ENCODE data around the gene OGG1. TPM values are rescaled to one million over a fixed set of nuclear protein-coding genes. Genes with fewer than 3 reads are reported as not detected.

Gene OGG1
- total and polyA plus RNA-seq, 12 donors, result 13.3 to 34.9 (median 21.9) TPM

DNA sequence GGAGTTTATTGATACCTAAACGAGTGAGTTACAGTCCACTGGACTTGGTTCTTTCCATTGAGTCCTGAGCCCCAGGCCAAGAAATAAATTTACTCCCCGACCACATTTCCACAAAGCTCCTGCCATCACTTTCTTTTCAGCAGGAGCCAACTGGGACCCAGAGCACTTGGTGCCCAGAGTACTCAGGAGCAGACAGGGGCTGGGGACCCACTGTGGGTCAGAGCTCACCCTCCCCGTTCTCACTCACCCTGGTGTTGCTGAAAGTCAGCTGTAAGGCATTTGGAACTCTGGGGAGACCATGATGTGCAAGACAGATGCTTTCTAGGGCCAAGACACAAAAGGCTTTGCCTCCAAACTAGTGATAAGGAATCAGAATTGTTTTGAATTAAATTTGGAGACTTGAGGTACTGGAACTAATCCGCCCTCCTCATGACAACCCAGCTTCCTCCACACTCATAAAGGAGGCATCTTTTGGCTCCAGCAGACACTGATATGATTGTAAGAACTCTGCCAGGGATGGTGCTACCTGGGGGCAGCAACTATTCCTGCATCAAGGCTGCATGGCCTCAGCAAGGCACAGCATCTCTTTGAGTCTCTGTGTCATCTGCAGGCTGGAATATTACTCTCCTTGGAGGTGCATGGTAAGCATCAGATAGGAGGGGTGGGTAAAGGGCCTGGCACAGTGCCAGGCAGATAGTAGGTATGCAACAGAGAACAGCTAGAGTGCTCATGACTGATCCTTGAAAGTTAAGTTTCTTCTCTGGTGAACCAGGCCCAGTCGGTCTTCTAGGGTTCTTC lies 27.3 kb downstream of the OGG1 start:
- WGBS, 4 donors, result 76 to 79% (median 77%) methylated on average over 4 to 5 of the region's 5 CpGs

DNA sequence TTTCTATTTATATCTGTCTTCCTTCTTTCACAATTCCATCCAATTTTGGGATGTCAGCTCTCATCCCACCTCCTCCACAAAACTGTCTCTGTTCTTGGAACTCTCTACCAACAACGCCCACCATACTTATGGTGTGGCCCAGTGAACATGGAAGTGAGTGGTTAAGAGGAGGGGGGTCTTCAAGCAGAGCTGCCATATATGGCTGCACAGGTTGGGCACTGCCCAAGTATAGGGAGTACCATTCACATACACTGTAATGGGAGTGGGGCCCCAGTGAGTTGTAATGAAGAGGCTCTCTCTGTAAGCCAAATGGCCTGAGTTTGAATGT lies 27.9 kb downstream of the OGG1 start:
- peaks cover 28 to 63% of the 10 kb centered on the region in 2 donors for H3K4me1 ChIP-seq (replicated peaks in 1 of 2)
- no peak for TF ChIP-seq POLR2A (IDR thresholded peaks at IDR 0.05)
- no peaks in the 10 kb centered on the region for H3K9me3 ChIP-seq (replicated peaks in 1 of 3)
- 56 to 89% (median 80%) methylated on average over 1 of the region's 1 CpG for WGBS, 4 donors
- H3K36me3 ChIP-seq (replicated peaks in 1 of 2), result peaks cover 0 to 15% of the 10 kb centered on the region in 2 donors
- no peaks in the 10 kb centered on the region for H3K27me3 ChIP-seq
- H3K27ac ChIP-seq, result peak overlapping the region in 3 of 5 donors; percentile 39 to 73 (median 64)
- intact Hi-C loops (cut with DNase I), result no loop called here
- no peak for DNase-seq
- no peak overlapping the region for H3K4me3 ChIP-seq

More for the DNA sequence above, 27.3 kb downstream of the OGG1 start:
- Histone ChIP-seq H3K4me1 (replicated peaks in 1 of 2) (peaks cover 23 to 58% of the 10 kb centered on the region in 2 donors), H3K9me3 (replicated peaks in 1 of 3) (no peaks in the 10 kb centered on the region), H3K36me3 (replicated peaks in 1 of 2) (peaks cover 0 to 10% of the 10 kb centered on the region in 2 donors), H3K27ac (peak overlapping the region in 3 of 5 donors; percentile 39 to 73 (median 64)), H3K27me3 (no peaks in the 10 kb centered on the region), H3K4me3 (no peak overlapping the region)
- TF ChIP-seq, protein P1, sequence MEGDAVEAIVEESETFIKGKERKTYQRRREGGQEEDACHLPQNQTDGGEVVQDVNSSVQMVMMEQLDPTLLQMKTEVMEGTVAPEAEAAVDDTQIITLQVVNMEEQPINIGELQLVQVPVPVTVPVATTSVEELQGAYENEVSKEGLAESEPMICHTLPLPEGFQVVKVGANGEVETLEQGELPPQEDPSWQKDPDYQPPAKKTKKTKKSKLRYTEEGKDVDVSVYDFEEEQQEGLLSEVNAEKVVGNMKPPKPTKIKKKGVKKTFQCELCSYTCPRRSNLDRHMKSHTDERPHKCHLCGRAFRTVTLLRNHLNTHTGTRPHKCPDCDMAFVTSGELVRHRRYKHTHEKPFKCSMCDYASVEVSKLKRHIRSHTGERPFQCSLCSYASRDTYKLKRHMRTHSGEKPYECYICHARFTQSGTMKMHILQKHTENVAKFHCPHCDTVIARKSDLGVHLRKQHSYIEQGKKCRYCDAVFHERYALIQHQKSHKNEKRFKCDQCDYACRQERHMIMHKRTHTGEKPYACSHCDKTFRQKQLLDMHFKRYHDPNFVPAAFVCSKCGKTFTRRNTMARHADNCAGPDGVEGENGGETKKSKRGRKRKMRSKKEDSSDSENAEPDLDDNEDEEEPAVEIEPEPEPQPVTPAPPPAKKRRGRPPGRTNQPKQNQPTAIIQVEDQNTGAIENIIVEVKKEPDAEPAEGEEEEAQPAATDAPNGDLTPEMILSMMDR (IDR thresholded peaks at IDR 0.05), result no peak
- no peak for TF ChIP-seq POLR2A (IDR thresholded peaks at IDR 0.05)
- intact Hi-C loops (cut with DNase I), result no loop called here
- DNase-seq, result no peak

DNA sequence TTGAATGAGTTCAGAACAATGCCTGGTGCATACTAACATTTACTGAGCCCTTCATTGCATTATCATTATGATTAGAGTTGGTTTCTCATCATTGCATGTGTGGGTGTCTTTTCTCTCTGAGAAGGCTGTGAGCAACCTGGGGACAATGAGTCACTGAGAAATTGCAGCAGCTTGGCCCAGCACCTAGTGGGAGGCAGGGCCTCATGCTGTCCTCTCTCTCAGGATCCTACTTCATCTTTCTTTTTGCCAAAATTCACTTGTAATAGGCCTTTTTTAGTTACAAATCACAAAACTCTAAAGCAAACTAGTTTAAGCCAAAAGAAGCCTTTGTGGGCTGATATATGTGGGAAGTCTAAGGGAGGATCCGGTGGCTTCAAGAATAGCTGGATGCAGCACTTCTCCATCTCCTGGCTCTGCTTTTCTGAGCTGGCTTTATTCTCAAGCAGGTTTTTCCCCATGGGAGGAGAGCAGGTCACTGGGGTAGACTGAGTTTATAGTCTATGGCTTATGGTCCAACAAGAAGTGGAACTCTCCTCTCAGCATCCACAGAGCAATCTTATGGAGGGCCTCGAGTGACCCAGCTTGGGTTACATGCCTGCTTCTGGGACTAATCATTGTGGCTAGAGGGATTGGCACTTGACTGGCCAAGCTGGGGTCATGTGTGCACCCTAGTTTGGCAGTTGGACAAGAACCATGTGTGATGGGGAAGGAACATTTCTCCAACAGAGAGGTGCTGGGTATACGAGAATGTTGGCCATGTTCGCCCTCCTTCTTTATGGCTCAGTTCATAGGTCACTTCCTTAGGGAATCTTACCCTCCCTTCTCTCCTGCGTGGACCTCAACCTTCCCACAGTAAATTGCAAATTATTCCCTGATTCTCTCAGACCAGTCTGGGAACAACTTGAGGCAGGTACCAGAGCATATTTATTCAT lies 28.7 kb downstream of the OGG1 start:
- Histone ChIP-seq H3K4me1 (replicated peaks in 1 of 2) (peaks cover 28 to 63% of the 10 kb centered on the region in 2 donors), H3K27me3 (no peaks in the 10 kb centered on the region), H3K27ac (peak overlapping the region in 3 of 5 donors; percentile 39 to 73 (median 64)), H3K9me3 (replicated peaks in 1 of 3) (no peaks in the 10 kb centered on the region), H3K4me3 (no peak overlapping the region), H3K36me3 (replicated peaks in 1 of 2) (peaks cover 0 to 21% of the 10 kb centered on the region in 2 donors)
- intact Hi-C loops (cut with DNase I), result no loop called here
- DNase-seq, result peak in 5 of 7 donors; percentile 59 to 72 (median 67)
- TF ChIP-seq, protein P1 (IDR thresholded peaks at IDR 0.05), result no peak
- no peak for TF ChIP-seq POLR2A (IDR thresholded peaks at IDR 0.05)
- 59 to 80% (median 78%) methylated on average over 4 to 5 of the region's 5 CpGs for WGBS, 4 donors

DNA sequence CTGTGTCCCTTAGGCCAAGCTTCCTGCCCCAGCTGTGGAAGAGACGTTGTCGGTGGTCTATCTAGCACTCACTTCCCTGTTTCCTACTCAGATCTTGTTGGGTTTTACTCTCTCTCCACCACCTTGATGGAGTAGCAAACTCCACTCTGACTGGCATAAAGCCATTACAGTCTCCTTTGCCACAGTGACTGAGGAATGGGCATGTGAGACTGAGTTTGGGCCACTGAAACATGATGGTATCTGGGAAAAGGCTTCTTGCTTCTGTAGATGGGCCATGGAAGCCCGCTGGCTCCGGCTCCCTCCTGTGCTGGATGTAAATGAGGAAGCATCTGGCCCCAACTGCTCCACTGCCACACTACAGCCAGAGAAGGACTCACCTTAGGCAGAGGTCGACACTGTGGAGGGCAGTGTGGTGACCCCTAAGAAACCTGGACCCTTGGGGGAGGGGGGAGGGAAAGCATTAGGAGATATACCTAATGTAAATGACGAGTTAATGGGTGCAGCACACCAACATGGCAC lies 29.4 kb downstream of the OGG1 start:
- intact Hi-C loops (cut with DNase I), result no loop called here
- DNase-seq, result no peak
- Histone ChIP-seq H3K9me3 (replicated peaks in 1 of 3) (no peaks in the 10 kb centered on the region), H3K4me1 (replicated peaks in 1 of 2) (peaks cover 32 to 67% of the 10 kb centered on the region in 2 donors), H3K27ac (peak overlapping the region in 3 of 5 donors; percentile 39 to 73 (median 72)), H3K27me3 (no peaks in the 10 kb centered on the region), H3K36me3 (replicated peaks in 1 of 2) (peaks cover 0 to 28% of the 10 kb centered on the region in 2 donors), H3K4me3 (no peak overlapping the region)
- WGBS, 4 donors, result 73 to 90% (median 77%) methylated on average over 3 to 6 of the region's 6 CpGs
- TF ChIP-seq POLR2A (IDR thresholded peaks at IDR 0.05), result no peak
- TF ChIP-seq, protein P1 (IDR thresholded peaks at IDR 0.05), result no peak

Measured in adrenal gland (tissue), 12 donors.